Ureter (tissue), 1 donor: ENCODE measurements around the gene TMEM72. TPM values are rescaled to one million over a fixed set of nuclear protein-coding genes. Genes with fewer than 3 reads are reported as not detected.

Source experiments
- DNase-seq: peaks from one replicate; pipeline ENCODE4 v3.0.0-alpha.2; 2020; ENCODE audit warnings: low spot score
- total RNA-seq: library from RNA; stranded (reverse); gene quantifications from one replicate; pipeline ENCODE4 v1.2.4, GENCODE V29; 2023
- donor health status: DM: yes; HTN: yes; CAD: no.

The TMEM72 gene
- total RNA-seq, 1 donor from 2014 or later = not detected

GRCh38 chr10:44968091-44968490 lies 57.0 kb downstream of the TMEM72 start:
- DNase-seq = no peak

DNA sequence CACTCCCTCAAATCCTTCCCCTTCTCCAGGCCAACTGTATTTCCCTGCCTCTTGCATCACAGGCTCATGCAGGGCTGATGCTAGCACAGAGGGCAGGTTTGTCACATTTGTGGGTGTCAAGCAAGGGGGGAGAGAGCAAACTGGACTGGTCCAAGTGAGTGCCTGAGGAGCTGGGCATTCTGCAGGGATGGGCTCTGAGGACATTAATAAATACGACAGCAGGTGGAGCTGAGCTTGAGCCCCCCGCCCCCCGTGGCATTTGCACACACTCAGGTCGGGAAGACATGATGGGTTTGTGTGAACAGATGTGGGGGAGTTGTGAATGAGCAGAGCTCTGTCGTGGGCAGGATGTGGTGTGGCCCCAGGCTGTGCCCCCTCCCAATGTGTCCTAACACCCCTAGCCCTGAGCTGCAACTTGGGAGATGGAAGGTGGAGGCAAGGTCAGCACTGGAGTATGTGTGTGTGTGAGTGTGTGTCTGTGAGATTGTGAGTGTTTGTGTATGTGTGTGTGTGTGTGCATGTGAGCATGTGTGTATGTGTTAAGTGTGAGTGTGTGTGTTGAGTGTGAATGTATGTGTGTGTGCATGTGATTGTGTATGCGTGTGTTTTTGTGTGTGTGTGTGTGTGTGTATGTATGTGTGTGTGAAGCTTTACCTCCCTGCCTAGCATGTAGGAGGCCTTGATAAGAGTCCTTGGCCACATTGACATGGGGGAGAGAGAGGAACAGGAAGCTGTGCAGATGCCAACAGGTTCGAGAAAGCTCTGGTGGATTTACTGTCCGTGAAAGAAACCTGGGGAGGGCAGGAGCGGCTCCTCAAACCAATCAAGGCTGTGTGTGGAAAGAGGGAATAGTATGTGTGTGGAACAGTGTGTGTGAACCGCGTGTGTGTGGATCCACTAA lies 57.6 kb downstream of the TMEM72 start:
- no peak for DNase-seq

GRCh38 chr10:44969854-44970253 lies 58.7 kb downstream of the TMEM72 start:
- DNase-seq = no peak

GRCh38 chr10:44970812-44971395 lies 59.8 kb downstream of the TMEM72 start:
- DNase-seq = no peak

DNA sequence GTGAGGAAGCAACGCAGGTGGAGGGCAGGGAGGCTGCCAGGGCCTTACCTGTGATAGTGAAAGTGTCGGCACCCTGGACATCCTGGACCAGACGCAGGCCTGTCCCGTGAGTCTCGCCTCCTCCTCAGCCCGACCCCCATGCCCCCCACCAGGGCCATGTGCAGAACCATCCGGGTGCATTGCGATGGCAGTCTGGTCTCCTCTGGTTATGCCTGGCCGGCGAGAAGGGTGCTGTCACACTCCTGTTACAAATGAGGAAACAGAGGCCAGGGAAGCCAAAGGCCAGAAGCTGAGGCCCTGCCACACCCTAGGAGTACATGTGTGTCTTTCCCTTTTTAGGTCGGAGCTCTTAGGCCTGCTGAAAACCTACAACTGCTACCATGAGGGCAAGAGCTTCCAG lies 60.3 kb downstream of the TMEM72 start:
- no peak for DNase-seq

DNA sequence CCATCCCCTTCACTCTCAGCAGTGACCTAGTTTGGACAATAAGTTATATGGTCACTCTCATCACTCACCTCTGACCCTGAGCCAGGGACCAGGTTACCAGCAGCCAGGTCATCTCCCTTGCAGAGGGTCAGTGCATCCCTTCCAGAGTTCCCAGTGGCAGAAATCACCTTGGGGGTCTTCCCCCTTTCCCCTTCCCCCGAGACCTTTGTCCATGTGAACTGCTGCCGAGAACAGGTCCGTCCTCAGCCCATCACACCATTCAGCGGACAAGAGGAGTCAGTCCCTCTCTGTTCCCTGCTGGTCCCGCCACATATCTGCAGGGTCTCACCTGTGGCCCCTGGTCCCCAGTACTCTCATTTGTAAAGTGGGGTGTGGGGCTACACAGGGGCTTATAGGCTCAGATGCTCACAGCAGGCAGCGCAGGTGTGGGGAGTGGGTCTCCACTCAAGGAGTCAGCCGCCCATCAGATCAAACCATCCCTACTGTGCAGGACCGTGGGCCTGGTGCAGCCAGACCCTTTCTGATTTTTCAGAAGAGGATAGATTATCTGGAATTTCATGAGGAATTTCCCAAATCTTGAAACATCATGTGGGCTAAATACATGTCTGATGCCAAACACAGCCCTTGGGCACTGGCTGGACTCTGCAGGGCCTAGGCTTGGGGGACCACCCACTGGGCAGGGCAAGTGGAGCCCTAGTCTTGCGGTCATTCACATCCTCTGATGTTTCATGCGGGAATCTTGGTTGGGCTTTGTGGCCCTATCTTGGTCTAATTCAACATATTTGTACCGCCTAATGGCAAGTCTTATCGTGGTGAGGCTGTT lies 61.0 kb downstream of the TMEM72 start:
- DNase-seq = no peak

DNA sequence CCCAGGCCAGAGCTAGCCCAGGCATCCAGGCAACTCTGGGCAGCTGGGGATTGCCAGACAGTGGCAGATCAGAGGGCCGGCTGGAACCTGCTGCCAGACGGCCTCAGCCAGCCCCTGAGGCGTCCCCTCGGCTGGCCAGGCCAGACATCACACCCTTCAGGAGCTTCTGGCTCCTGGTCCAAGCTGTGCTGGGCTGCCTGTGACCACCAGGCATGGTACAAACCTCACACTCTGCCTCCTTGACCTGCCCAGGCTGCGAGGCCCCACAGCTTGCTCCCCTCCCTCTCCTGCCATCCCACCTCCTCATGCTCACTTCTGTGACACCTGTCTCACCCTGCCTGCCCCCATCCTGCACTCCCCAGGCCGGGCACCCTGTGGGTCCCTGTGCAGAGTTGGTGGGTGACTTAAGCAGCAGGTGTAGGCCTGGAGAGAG lies 61.8 kb downstream of the TMEM72 start:
- DNase-seq = no peak

GRCh38 chr10:44973323-44974081 lies 62.4 kb downstream of the TMEM72 start:
- DNase-seq = no peak

GRCh38 chr10:44974082-44974627 lies 63.0 kb downstream of the TMEM72 start:
- no peak for DNase-seq

- DNase-seq = peak; percentile 76
Observed at GRCh38 chr10:44974628-44975430, 63.7 kb downstream of the TMEM72 start.

- no peak for DNase-seq
Observed at GRCh38 chr10:44975431-44976331, 64.5 kb downstream of the TMEM72 start.

- no peak for DNase-seq
Observed at GRCh38 chr10:44976352-44977198, 65.4 kb downstream of the TMEM72 start.

GRCh38 chr10:44977287-44978212 lies 66.4 kb downstream of the TMEM72 start:
- no peak for DNase-seq

GRCh38 chr10:44978213-44978569 lies 67.1 kb downstream of the TMEM72 start:
- no peak for DNase-seq

DNA sequence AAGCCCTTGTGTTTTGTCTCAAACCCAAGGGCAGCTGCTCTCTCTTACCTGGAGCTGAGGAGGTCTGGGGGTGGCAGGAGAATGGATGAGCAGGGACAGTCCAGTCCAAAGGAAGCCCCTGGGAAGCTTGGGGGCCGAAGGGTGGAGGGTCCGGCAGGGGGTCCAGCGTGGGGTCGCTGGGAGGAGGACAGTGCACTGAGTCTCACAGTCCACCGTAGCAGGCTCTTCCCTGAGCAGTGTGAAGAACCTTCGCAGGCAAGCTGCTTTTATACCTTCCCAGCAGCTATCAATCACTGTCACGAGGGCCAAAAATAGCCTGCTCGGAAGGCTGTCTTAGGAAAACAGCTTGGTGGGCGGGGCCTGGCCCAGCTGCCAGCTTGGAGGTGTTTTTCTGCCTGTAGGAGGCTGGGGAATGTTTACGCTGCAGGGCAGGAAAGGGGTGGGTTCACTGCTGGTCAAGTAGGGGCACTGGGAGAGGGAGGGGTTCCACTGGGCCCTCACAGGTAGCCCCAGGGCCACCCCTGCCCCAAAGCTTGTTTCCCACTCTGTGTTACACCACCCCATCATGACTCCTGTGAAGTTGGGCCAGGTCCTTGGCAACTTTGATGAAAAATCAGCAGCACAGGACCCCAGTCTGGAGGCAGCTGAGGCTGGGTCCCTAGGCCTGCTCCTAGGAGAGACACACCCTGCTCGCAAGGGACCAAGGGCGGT lies 67.6 kb downstream of the TMEM72 start, which contains the start of gene DEPP1:
Gene DEPP1 (minus strand): TSS at position 240 of the 711 bp plus-strand sequence. CDS start 779 bp downstream, outside the sequence.
- DNase-seq = peak; percentile 96
